H9 (cell line): ENCODE data around the gene DPYD. TPM values are rescaled to one million over a fixed set of nuclear protein-coding genes. Genes with fewer than 3 reads are reported as not detected.

Experiments
- DNase-seq: peaks from one replicate; pipeline ENCODE4 v3.0.0-alpha.2; 2017
- H2AFZ ChIP-seq: one replicate; pipeline ENCODE4 v1.6.1; 2013; ENCODE audit warnings: mild to moderate bottlenecking, low read length, control low read depth, moderate library complexity
- H2AK5ac ChIP-seq: 2 replicates; pipeline ENCODE4 v1.6.1; 2013; ENCODE audit warnings: low read length, control low read depth, mixed read lengths; ENCODE audit not compliant: insufficient read length
- H2BK120ac ChIP-seq: one replicate; pipeline ENCODE4 v1.6.1; 2013; ENCODE audit warnings: low read depth, mild to moderate bottlenecking, low read length, control low read depth, inconsistent platforms; ENCODE audit not compliant: poor library complexity, severe bottlenecking
- H2BK12ac ChIP-seq: 2 replicates; pipeline ENCODE4 v1.6.1; 2013; ENCODE audit warnings: low read length, control low read depth, mixed read lengths, low read depth; ENCODE audit not compliant: insufficient read length
- H2BK15ac ChIP-seq: 2 replicates; pipeline ENCODE4 v1.6.1; 2013; ENCODE audit warnings: low read depth, low read length, control low read depth
- H2BK20ac ChIP-seq: one replicate; pipeline ENCODE4 v1.6.1; 2013; ENCODE audit warnings: low read depth, mild to moderate bottlenecking, low read length, control low read depth, inconsistent platforms; ENCODE audit not compliant: poor library complexity, severe bottlenecking
- H2BK5ac ChIP-seq: 2 replicates; pipeline ENCODE4 v1.6.1; 2013; ENCODE audit warnings: low read length, control low read depth, mixed read lengths; ENCODE audit not compliant: insufficient read length
- H3K14ac ChIP-seq: 2 replicates; pipeline ENCODE4 v1.6.1; 2013; ENCODE audit warnings: low read length, control low read depth; ENCODE audit not compliant: insufficient read depth
- H3K18ac ChIP-seq: 2 replicates; pipeline ENCODE4 v1.6.1; 2013; ENCODE audit warnings: low read depth, mild to moderate bottlenecking, mixed read lengths, low read length, control low read depth; ENCODE audit not compliant: insufficient read length
- H3K23ac ChIP-seq: 2 replicates; pipeline ENCODE4 v1.6.1; 2013; ENCODE audit warnings: low read length, control low read depth, mixed read lengths, low read depth; ENCODE audit not compliant: insufficient read length
- H3K23me2 ChIP-seq: 2 replicates; pipeline ENCODE4 v1.6.1; 2013; ENCODE audit warnings: low read depth, mild to moderate bottlenecking, mixed read lengths, low read length, control low read depth; ENCODE audit not compliant: insufficient read length, poor library complexity, severe bottlenecking
- H3K27ac ChIP-seq: 2 replicates; pipeline ENCODE4 v1.5.1; 2013; ENCODE audit warnings: low read length, control low read depth, mixed read lengths, low read depth; ENCODE audit not compliant: insufficient read length
- H3K27me3 ChIP-seq: 2 replicates; pipeline ENCODE4 v1.6.1; 2013; ENCODE audit warnings: low read length, control low read depth, inconsistent platforms; ENCODE audit not compliant: insufficient read depth
- H3K4ac ChIP-seq: 2 replicates; pipeline ENCODE4 v1.6.1; 2013; ENCODE audit warnings: low read depth, mild to moderate bottlenecking, control low read depth, inconsistent platforms, low read length, moderate library complexity
- H3K4me1 ChIP-seq: 2 replicates; pipeline ENCODE4 v1.6.1; 2013; ENCODE audit warnings: low read length, control low read depth, inconsistent platforms; ENCODE audit not compliant: insufficient read depth
- H3K4me2 ChIP-seq: 2 replicates; pipeline ENCODE4 v1.6.1; 2013; ENCODE audit warnings: low read length, control low read depth, mixed read lengths; ENCODE audit not compliant: insufficient read length, insufficient read depth
- H3K56ac ChIP-seq: 2 replicates; pipeline ENCODE4 v1.6.1; 2013; ENCODE audit warnings: low read depth, mild to moderate bottlenecking, mixed read lengths, low read length, control low read depth; ENCODE audit not compliant: insufficient read length
- H3K79me1 ChIP-seq: 2 replicates; pipeline ENCODE4 v1.6.1; 2013; ENCODE audit warnings: low read depth, mild to moderate bottlenecking, moderate library complexity, low read length, control low read depth, inconsistent platforms; ENCODE audit not compliant: insufficient read depth, poor library complexity, severe bottlenecking
- H3K79me2 ChIP-seq: 2 replicates; pipeline ENCODE4 v1.6.1; 2013; ENCODE audit warnings: low read length, control low read depth, inconsistent platforms; ENCODE audit not compliant: insufficient read depth
- H3K9ac ChIP-seq: 2 replicates; pipeline ENCODE4 v1.6.1; 2013; ENCODE audit warnings: low read length, control low read depth, mixed read lengths; ENCODE audit not compliant: insufficient read length; ENCODE audit errors: extremely low read depth
- H3K9me3 ChIP-seq: one replicate; pipeline ENCODE4 v1.6.1; 2013; ENCODE audit warnings: low read depth, low read length, inconsistent platforms; ENCODE audit not compliant: control insufficient read depth
- H3T11ph ChIP-seq: one replicate; pipeline ENCODE4 v1.6.1; 2013; ENCODE audit warnings: mild to moderate bottlenecking, low read length, control low read depth, inconsistent platforms
- H4K20me1 ChIP-seq: one replicate; pipeline ENCODE4 v1.6.1; 2013; ENCODE audit not compliant: control insufficient read depth, insufficient read length, insufficient read depth
- H4K5ac ChIP-seq: 2 replicates; pipeline ENCODE4 v1.6.1; 2013; ENCODE audit warnings: low read depth, mild to moderate bottlenecking, mixed read lengths, low read length, control low read depth; ENCODE audit not compliant: insufficient read length
- H4K8ac ChIP-seq: replicated peaks from 2 replicates; pipeline ENCODE4 v1.6.1; 2013; ENCODE audit warnings: low read length, control low read depth, mixed read lengths, low read depth; ENCODE audit not compliant: insufficient read length
- H4K91ac ChIP-seq: 2 replicates; pipeline ENCODE4 v1.6.1; 2013; ENCODE audit warnings: low read depth, mild to moderate bottlenecking, moderate library complexity, mixed read lengths, low read length, control low read depth; ENCODE audit not compliant: insufficient read length
- H3K27ac Mint-ChIP-seq, 3 experiments: 2 replicates in 2 of 3; 3 replicates in 1 of 3; pipeline ENCODE4 v1.8.0; 2020 to 2021; ENCODE audit warnings: mixed read lengths in 3 of 3, mild to moderate bottlenecking in 1 of 3, moderate library complexity in 1 of 3
- H3K27me3 Mint-ChIP-seq: 2 replicates; pipeline ENCODE4 v1.8.0; 2021; ENCODE audit warnings: low read depth, mild to moderate bottlenecking, moderate library complexity, mixed read lengths
- H3K36me3 Mint-ChIP-seq, 3 experiments: 2 replicates in 2 of 3; 3 replicates in 1 of 3; pipeline ENCODE4 v1.8.0; 2020 to 2021; ENCODE audit warnings: low read depth in 3 of 3, mixed read lengths in 3 of 3; ENCODE audit not compliant: insufficient read depth in 1 of 3
- H3K4me1 Mint-ChIP-seq, 2 experiments: 2 replicates each; pipeline ENCODE4 v1.8.0; 2020; ENCODE audit warnings: mixed read lengths in 2 of 2
- H3K4me3 Mint-ChIP-seq, 2 experiments: 2 replicates in 1 of 2; 3 replicates in 1 of 2; pipeline ENCODE4 v1.8.0; 2020 to 2021; ENCODE audit warnings: mild to moderate bottlenecking in 2 of 2, mixed read lengths in 2 of 2, moderate library complexity in 1 of 2
- H3K9me3 Mint-ChIP-seq, 2 experiments: 2 replicates in 1 of 2; 3 replicates in 1 of 2; pipeline ENCODE4 v1.8.0; 2020; ENCODE audit warnings: mild to moderate bottlenecking in 2 of 2, mixed read lengths in 2 of 2, moderate library complexity in 1 of 2
- WGBS: extraction: QIAGEN DNeasy Blood & Tissue Kit; methylation state at CpG from one replicate; pipeline ENCODE4 v1.1.7; 2013; ENCODE audit warnings: missing lambda C conversion rate, low lambda C conversion rate, mixed read lengths; ENCODE audit not compliant: insufficient read length; ENCODE audit errors: extremely low coverage; 5-methylcytosine and 5-hydroxymethylcytosine counted together
- total RNA-seq: library from RNA; stranded (reverse); gene quantifications from 2 replicates; pipeline ENCODE4 v1.2.1, GENCODE V29; 2021
- TF ChIP-seq, protein P1 (sequence below): fragments of 200-600 bp; sonication (generic); conservative IDR thresholded peaks from 3 replicates; pipeline ENCODE4 v1.8.0; 2021; ENCODE audit warnings: antibody characterized with exemption, mild to moderate bottlenecking

The DPYD gene
- total RNA-seq, 1 experiment from 2014 or later = 0.37 TPM

DNA sequence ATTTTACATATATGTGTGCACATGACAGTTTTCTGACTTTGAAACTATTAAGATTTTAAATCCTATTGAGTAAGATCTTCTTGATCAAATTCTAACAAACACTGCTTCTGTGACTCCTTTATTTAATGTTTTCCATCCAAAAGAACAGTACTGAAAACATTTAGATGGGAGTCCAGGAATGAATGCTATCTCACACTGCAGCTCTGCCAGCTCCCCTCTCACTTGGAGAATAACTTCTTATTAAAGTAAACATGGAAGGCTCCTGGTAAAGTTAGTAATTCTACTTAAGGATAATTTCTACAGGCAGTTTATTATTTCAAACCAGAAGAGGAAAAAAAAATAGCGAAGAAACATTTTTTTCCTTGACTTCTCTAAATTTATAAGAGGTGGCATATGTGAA, 349.1 kb downstream of the DPYD start:
- TF ChIP-seq, protein P1, sequence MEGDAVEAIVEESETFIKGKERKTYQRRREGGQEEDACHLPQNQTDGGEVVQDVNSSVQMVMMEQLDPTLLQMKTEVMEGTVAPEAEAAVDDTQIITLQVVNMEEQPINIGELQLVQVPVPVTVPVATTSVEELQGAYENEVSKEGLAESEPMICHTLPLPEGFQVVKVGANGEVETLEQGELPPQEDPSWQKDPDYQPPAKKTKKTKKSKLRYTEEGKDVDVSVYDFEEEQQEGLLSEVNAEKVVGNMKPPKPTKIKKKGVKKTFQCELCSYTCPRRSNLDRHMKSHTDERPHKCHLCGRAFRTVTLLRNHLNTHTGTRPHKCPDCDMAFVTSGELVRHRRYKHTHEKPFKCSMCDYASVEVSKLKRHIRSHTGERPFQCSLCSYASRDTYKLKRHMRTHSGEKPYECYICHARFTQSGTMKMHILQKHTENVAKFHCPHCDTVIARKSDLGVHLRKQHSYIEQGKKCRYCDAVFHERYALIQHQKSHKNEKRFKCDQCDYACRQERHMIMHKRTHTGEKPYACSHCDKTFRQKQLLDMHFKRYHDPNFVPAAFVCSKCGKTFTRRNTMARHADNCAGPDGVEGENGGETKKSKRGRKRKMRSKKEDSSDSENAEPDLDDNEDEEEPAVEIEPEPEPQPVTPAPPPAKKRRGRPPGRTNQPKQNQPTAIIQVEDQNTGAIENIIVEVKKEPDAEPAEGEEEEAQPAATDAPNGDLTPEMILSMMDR = no peak
- H3K79me1 ChIP-seq = no peaks in the 10 kb centered on the region
- H2BK15ac ChIP-seq = no peak overlapping the region
- no peak overlapping the region for H3K9ac ChIP-seq
- H2BK5ac ChIP-seq = no peak overlapping the region
- no peak overlapping the region for H3K18ac ChIP-seq
- no peak overlapping the region for H2BK12ac ChIP-seq
- H2AFZ ChIP-seq = no peak overlapping the region
- no peak overlapping the region for H3K23ac ChIP-seq
- no peak overlapping the region for H3K4ac ChIP-seq
- Mint-ChIP-seq H3K4me3 (no peak overlapping the region), H3K4me1 (peaks cover 5% of the 10 kb centered on the region in 2 experiments; a peak in 3 of 4 replicates), H3K27ac (no peak overlapping the region), H3K36me3 (no peaks in the 10 kb centered on the region), H3K9me3 (no peaks in the 10 kb centered on the region), H3K27me3 (no peaks in the 10 kb centered on the region)
- no peak overlapping the region for H2AK5ac ChIP-seq
- no CpG with 5 or more reads among the region's 1 CpG for WGBS
- no peaks in the 10 kb centered on the region for H4K20me1 ChIP-seq
- no peak for DNase-seq
- H3K56ac ChIP-seq = no peak overlapping the region
- no peak overlapping the region for H3T11ph ChIP-seq
- no peaks in the 10 kb centered on the region for H3K9me3 ChIP-seq
- H3K79me2 ChIP-seq = no peaks in the 10 kb centered on the region
- H4K5ac ChIP-seq = no peak overlapping the region
- H3K27ac ChIP-seq = no peak overlapping the region
- no peak overlapping the region for H4K8ac ChIP-seq
- no peaks in the 10 kb centered on the region for H3K27me3 ChIP-seq
- no peaks in the 10 kb centered on the region for H3K4me1 ChIP-seq
- no peak overlapping the region for H3K14ac ChIP-seq
- no peaks in the 10 kb centered on the region for H3K23me2 ChIP-seq
- H2BK20ac ChIP-seq = no peak overlapping the region
- H4K91ac ChIP-seq = no peak overlapping the region
- H2BK120ac ChIP-seq = no peak overlapping the region
- H3K4me2 ChIP-seq = no peak overlapping the region
